Myocyte (in vitro differentiated cells): ENCODE results near the gene UBN1. TPM values are rescaled to one million over a fixed set of nuclear protein-coding genes. Genes with fewer than 3 reads are reported as not detected.
"Not testable (repeated sequence)": the region's sequence is repeated elsewhere in the genome, so short reads cannot be mapped to it uniquely, and the experiment has no call there.

ENCODE experiments used
- DNase-seq: peaks from one replicate; pipeline ENCODE4 v3.0.0-alpha.2; 2012; ENCODE audit warnings: low read depth
- total RNA-seq: library from RNA; depleted of rRNA; stranded (reverse); fragments of >200 nt; gene quantifications from 2 replicates; pipeline ENCODE4 v1.2.3, GENCODE V29; 2014

The UBN1 gene
- total RNA-seq, 1 donor from 2014 or later, result 35.4 TPM

- no peak for DNase-seq
Observed at GRCh38 chr16:4884972-4885874, 37.9 kb downstream of the UBN1 start.

DNA sequence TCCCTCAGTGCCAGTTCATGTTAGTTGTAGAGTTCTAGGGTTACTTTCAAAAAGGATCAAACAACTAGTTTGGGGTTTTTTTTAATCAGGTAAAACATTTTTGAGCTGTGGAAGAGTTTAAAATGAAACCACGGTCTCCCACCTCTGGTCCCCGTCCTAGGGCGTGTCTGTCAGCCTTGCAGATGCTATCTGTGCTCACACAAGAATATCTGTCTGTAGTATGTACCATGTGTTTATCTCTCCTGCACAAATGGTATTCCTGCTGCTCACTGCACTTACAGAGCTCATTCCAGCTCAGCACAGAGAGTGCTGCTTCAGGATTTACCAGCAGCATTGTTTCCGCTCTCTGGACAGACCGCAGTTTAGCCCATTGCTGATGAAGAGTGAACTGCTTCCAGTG is 38.9 kb downstream of the UBN1 start:
- no peak for DNase-seq

DNA sequence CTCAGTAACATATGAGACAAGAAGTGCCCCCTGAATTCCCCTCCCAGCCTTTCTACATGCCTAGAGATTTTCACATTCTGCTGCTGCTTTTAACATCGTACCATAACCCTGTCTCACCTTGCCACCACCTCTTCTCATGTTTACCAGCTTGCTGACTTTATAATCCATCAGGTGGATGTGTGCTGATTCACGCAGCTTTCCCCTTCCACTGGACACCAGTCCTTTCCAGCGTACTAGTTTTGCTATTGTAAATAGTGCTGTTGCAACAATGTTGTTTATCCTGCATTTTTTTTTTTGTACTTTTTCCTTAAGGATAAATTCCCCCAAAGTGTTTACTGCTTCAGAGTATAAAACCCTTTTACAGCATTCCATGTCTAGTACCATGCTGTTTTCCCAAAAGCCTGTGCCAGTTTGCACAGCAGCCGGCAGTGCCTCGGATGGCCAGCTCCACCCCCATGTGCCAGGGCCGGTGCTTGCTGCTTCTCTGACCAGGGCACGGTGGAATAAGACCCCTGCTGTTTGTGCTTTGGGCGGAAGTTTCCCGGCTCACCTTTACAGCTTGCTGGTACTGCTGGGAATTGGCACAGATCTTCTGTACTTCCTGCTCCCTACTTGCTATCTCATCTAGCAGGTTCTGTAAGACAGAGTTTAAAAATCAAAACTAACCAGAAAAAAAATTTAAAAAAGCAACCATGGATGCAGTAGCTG is 41.3 kb downstream of the UBN1 start:
- DNase-seq, result no peak

GRCh38 chr16:4890026-4890425 is 42.7 kb downstream of the UBN1 start:
- no peak for DNase-seq

DNA sequence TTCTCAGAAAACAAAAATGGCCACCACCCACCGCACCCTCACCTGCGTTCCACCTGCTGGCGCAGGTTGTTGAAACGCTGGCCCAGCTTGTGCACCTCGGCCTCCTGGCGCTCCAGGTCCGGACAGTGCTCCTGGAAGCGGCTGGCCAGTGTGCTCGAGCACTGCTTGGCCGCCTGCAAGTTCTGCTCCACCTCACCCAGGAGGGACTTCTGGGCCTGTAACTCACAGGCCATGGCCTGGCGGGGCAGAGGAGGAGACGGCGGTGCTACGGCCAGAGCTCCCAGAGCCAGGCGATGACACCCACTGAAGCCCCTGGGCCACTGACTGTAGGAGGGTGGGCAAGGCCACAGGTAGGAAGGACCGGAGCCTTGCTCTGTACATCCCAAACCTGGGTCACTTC is 43.4 kb downstream of the UBN1 start:
- DNase-seq, result no peak

GRCh38 chr16:4891097-4891885 is 44.0 kb downstream of the UBN1 start:
- peak; percentile 55 for DNase-seq

GRCh38 chr16:4891886-4892216 is 44.6 kb downstream of the UBN1 start:
- DNase-seq, result no peak

DNA sequence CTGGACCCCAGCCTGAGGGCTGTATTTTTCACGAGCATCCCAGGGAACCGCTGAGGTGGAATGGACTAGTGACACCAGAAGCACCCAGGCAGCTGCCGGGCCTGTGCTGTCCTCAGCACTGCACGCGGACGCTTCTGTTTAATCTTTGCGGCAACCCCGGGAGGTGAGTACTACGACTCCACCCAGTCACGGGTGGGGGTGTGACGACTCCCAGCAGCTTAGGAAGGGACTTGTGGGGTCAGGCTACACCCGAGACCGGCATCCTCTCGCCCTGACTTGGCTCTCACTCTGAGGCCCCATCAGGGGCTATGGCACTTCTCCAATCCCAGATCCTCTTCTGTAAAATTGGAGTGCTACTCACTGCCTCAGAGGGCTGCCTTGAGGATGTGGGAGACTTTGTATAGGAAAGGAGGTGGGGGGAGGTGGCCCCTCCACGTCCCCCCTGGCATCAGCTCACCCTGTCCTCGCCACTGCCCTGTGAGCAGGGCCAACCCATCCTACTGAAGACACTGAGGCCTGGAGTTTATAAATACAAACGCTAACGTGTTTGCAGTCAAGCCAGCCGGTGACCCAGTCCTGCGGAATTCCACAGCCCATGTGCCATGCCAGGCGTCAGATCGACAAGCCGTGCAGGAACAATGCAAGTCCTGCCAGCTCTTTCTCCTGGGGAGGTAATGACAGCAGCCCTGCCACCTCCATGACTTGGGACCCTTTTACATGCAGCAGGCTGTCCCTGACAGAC is 45.3 kb downstream of the UBN1 start:
- DNase-seq, result peak; percentile 63

- no peak for DNase-seq
Observed at GRCh38 chr16:4893103-4893862, 46.0 kb downstream of the UBN1 start.

DNA sequence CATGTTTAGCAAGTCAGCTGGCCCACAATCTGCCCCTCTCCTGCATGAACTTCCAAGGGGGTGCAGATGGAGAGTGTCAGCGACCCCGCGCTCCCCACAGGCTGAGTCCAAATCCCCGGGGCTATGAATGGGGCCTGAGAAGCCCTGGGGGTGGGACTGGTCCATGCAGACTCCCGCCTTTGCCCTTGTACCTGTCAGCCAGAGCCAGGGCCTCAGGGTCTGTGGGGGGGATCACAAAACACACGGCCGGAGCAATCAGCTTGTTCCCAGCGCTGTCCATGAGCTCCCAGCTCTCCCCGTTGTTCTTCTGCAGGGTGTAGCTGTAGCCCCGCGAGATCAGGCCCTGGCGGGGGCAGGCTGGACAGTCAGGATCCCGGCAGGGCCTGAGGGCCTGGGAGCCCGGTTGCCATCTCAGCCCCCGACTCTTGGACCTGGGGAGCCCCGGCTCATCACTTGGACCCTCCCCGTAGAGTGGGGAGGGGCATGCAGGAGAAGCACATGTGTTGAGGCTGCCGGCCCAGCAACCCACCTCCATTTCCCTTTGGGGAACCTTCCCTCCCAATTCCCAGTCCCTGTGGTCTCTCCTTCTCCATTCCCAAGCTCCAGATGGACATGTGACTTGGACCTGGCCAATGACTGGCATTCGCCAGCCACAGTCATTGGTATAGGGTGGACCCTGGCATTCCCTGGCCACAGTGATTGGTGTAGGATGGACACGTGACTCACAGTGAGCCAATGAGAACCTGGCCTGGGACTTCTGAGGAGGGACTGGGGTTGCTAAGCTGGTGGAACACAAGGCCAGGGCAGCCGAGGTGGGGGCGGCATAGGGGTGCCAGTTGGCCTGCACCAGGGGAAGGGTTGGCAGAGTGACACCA is 47.2 kb downstream of the UBN1 start:
- DNase-seq, result peak; percentile 27

DNA sequence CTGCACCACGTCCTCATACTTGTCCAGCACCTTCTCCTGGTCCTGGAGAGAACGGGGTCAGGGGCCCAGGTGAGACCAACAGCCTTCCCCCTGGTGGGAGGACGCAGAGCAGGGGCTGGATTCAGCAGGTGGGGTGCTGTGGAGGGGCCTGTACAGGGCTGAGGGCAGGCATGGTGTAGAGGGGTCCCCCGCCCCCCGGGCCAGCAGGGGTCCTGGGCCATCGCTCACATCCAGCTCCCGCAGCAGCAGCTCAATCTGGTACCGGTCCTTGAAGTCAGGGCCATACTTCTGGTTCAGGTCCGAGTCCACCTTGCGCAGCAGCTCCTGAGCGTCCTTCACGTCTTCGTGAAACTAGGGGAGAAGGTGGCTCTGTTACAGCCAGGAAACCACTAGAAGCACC is 48.1 kb downstream of the UBN1 start:
- DNase-seq, result no peak

GRCh38 chr16:4896761-4897160 is 49.5 kb downstream of the UBN1 start:
- DNase-seq, result not testable (repeated sequence)

GRCh38 chr16:4897328-4897727 is 50.0 kb downstream of the UBN1 start:
- no peak for DNase-seq

DNA sequence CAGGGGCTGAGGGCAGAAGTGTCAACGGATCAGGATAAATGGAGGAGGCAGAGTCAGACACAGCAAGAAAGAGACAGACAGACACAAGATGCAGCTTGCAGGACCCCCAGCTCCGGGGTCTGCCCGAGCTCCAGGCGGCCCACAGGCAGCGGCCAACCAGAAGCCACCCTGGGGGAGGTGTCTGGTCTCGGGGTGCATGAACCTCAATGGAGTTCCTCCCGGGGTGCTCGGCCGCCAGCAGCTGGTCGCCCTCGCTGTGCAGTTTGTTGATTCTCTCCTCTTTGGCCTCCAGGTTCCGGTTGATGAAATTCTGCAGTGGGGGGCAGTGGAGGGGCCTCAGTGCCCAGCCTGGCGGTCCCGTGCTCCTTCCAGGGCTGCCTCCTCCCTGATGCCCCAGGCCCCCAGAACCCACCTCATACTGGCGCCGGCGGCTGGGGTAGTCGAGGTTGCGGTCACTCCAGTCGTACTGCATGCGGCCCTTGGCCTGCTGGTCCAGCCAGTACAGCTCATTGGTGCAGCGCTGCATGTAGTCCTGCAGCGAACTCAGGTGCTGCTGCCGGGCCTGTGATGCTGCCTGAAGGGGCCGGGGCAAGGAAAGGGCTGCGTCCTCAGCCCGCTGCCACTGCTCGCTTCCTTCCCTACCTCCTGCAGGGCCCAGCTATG is 51.7 kb downstream of the UBN1 start:
- DNase-seq, result no peak

- no peak for DNase-seq
Observed at GRCh38 chr16:4899474-4899846, 52.2 kb downstream of the UBN1 start.

DNA sequence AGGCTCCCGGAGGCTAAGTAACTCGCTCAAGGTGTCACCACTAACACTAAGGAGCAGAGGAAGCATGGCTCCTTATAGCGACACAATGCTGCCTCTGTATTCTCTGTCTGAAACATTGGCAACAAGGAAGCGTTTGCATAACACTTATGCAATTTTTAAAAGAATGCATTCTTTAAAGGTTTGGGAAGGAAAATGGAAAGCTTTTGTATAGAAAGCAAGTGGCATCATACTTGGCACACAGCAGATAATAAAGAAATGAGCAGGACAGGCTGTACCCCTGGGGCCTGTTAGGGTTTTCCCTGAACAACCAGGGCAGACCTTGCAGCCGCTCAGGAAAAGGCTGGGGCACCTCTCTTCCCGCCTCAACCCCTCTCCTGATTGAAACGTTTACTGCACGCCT is 52.8 kb downstream of the UBN1 start:
- no peak for DNase-seq

DNA sequence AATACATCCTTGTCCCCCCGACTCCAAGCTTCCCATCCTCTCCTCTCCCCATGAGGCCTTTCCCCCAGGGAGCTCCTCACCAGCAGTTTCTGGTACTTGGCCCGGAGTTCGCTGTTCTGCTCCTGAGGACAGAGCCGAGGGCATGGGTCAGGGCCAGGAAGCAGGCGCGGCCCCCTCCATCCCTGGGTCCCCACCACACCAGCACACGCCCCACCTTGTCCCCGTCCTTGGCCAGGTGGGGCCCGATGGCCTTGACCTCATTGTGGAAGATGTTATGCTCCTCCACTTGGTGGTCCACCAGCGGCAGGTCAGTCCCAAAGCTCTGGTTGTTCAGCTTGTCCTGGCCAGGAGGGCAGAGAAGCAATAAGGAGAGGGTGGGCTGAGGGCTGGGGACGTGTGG is 53.5 kb downstream of the UBN1 start:
- no peak for DNase-seq

DNA sequence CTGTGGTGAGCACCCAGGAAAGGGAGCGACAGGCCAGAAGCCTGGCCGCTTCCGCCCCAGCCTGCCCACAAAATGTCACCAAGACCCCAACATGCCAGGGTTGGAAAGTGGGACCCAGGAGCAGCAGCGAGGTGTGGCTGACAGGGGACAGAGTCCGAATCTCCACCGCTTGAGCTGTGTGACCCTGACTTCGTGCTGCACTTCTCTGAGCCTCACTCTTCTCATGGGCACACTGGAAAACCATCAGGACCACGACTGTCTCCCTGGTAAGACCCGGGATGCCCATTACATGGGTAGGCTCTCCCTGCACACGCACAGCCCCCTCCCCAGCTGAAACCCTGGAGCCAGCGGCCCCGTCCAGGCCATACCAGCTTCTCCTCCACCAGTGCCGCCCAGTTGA is 54.8 kb downstream of the UBN1 start:
- DNase-seq, result no peak
